T follicular helper cell (primary cell): Measurements from ENCODE around the gene TMEM238.
"Not testable (repeated sequence)": the region's sequence is repeated elsewhere in the genome, so short reads cannot be mapped to it uniquely, and the experiment has no call there.

ENCODE experiments used
- DNase-seq: peaks from one replicate; pipeline ENCODE4 v3.0.0-alpha.2; 2020; ENCODE audit warnings: low read depth
- total RNA-seq, 2 experiments: gene quantifications; one replicate each; lab custom pipeline; 2026; lab: John Stamatoyannopoulos, UW

TMEM238 gene, protein sequence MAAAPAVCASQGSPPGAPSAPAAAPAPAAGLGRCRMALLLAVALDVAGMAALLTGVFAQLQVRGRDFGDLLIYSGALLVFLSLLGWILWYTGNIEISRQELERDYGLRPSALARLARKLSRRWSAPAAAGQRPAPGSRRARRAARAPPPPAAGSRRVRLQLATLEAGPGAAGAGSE
- total RNA-seq = 0.61 to 1.8 reads per million in 2 experiments

DNA sequence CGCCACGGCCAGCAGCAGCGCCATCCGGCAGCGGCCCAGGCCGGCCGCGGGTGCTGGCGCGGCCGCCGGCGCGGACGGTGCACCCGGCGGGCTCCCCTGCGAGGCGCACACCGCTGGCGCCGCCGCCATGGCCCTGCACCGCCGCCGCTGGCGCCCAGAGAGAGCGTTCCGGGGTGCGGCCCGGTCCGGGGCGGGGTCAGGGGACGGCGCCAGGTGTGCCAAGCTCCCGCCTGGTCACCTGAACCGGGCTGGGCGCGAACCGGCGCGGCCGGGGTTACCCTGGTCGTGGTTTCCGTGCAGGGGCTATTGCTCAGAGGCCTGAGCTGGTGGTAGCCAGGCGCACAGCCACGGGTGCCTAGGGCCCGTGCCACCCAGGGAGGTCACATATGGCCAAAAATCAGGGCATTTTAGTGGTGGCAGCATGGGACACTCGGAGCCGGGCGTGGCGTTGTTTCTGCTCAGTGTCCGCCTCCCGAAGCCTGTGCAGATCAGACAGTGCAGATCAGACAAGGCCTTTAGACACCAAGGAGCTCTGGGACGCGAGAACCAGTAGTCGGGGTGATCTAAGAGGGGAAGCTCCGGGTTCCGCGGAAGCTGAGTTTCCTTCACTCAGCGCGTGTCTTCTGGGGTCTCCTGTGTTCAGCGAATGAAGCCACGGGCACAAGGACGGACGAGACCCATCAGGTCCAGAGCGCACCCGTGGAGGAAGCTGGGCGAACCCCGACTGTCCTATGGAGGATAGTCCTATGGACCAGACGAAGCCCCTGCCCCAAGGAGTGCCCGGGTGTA is at the start of gene TMEM238:
Gene TMEM238, minus strand, starts transcription at position 162 of the 789 bp plus-strand sequence. Its CDS starts 33 bp downstream, at position 129.
- no peak for DNase-seq

DNA sequence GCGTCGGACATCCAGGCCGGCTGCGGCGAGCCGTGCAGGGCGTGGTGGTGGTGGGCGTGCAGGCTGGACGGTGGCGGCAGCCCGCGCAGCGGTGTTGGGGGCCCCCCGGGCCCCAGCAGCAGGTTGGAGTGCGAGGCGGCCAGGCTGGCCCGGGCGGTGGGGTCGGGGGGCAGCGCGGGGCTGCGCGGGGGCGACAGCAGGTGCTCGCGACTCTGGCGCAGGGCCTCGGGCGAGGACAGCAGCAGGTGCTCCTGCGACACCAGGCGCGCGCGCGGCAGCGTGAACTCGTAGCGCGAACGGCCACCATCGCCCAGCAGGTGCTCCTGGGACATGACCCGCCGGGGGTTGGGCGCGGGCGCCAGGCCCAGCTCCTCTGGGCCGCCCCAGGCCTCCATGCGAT is 49.2 kb upstream of the TMEM238 start:
- no peak for DNase-seq

DNA sequence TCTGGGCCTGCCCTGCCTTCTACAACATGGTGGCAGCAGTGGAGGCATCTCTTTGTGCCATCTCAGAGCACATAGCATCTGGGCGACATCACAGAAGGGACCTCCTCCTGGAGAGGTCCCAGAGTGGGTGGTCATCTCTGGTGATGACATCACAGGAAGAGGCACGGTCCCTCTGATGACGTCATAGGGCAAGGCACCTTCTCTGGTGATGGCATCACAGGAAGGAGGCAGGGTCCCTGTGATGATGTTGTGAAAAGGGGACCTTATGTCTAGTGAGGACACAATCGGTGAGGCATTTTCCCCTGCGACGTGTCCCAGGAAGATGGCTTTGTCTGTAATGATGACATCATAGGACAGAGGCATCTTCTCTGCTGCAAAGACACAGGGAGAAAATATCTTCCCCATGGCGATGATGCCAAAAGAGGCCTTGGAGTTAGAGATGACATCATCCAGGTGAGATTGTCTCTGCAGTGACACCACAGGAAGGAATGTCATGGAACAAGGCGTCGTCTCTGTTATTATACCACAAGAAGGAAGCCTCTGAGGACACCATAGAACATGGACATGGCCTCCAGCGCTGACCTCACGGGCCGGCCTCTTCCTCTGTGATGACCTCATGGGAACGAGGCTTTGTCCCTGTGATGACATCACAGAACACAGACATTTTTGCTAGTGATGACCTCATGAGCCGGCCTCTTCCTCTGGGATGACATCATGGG is 48.3 kb upstream of the TMEM238 start:
- no peak for DNase-seq

DNA sequence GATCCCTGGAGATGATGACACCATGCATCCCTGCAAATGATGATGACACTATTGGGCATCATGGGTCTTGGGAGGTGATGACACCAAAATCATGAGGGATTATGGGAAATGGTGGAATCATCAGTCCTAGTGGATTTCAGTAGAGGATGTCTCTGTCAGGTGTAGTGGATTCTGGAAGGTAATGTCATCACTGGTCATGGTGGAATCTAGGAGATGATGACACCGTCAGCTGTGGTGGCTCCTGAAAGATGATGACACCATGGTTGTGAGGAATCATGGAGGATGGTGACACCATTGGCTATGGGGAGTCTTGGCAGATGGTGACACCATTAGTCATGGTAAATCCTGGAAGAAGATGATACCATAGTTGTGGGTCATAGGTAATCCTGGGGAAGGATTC is 47.1 kb upstream of the TMEM238 start:
- DNase-seq = no peak

DNA sequence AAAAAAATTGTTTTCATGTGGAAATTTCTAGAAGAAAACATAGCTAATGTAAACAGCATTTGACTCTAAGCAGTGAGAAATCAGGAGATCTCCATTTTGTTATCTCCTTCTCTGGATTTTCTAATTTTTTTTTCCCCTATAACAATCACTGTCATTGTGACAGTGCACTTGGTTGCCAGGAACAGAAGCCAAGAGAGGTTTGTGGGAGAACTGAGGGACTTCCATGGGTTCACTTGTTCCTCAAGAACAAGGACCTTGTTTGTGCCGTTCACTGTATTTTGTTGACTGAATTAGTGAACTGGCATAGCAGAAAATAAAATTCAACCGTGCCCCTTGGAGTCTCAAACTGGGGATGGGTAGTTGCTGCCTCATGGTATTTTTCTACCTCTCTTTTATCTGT is 42.0 kb upstream of the TMEM238 start:
- no peak for DNase-seq

DNA sequence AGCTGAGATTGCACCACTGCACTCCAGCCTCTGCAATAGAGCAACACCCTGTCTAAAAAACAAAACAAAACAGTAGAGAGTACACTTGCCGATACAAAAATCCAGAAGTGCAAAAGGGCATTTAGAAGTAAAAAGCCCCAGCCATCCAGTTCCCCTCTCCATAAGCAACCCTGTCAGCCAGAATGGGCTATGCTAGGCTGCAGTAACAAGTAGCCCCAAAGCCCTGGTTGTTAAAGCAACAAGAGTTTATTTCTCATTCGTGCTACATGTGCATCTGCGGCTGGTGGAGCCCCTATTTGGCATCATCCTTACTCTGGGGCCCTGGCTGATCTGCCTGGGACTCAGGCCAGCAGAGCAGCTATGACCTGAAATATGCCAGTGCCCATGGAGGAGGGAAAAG is 40.4 kb upstream of the TMEM238 start:
- DNase-seq = no peak

DNA sequence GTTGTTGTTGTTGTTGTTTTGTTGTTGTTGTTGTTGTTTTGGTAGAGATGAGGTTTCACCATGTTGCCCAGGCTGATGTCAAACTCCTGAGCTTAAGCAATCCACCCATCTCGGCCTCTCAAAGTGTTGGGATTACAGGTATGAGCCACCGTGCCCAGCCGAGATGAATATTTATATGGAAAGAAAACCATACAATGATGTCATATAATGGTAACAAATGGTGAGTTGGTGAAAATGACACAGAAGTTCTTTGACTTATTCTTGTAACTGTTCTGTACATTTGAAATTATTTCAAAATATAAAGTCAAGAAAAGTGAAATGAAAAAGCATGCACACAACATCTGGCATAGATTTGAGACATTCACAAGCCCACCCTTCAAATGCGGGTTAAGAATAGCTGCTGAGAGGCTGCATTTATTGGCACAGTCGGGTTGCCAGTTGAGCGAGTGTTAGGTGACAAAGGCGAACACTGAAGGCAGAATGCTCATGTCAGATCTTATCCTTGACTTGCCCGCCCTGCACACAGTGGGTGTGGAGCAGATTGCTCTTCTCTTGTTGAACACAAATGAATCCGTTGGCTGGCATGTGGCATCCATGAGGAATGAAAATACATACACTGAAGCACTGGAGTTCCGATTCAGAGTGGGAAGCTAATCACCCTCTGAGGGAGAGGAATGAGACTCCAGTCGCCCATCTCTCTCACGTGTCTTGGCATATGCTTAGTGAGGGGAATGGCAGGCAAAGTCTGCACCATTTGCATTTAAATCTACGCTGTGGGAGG is 39.3 kb upstream of the TMEM238 start:
- no peak for DNase-seq

DNA sequence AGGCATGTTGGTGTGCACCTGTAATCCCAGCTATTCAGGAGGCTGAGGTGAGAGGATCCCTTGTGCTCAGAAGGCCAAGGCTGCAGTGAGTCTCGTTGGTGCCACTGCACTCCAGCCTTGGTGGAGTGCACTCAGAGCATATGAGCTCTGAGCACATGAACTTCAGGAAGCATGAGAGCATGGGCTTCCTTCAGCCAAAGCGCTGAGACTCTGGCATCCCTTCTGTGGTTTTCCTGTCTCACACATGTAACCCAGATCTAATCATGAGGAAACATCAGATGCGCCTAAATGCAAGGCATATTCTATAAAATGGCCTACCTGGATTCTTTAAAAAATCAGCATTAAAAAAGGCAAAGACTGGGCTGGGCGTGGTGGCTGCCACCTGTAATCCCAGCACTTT is 37.2 kb upstream of the TMEM238 start:
- DNase-seq = peak; percentile 26

DNA sequence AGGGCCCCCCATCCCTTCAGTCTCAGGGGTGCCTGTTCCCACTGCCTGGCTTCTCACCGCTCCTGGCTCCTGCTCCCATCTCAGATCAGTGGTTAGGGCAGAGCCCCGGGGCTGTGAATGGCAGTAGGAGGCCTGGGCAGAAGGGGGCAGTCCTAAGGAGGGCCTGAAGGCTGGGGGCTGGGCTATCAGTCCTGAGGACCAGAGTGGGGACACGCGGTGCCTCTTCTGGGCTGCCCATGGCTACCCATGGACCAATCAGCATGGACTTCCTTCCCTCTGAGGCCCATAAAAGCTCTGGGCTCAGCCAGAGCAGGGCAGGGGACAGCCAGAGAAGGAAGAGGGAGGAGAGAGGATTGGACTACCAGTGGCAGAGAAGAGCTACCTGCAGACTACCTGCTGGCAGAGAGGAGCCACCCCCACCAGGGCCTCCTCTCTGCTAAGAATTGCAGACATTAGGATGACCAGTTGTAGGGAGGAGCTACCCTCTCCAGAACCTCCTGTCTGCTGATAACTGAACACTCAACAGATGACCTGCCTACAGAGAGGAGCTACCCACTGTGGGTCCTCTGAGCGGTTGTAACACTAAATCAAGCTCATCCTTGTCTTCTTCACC is 35.6 kb upstream of the TMEM238 start:
- DNase-seq = no peak

DNA sequence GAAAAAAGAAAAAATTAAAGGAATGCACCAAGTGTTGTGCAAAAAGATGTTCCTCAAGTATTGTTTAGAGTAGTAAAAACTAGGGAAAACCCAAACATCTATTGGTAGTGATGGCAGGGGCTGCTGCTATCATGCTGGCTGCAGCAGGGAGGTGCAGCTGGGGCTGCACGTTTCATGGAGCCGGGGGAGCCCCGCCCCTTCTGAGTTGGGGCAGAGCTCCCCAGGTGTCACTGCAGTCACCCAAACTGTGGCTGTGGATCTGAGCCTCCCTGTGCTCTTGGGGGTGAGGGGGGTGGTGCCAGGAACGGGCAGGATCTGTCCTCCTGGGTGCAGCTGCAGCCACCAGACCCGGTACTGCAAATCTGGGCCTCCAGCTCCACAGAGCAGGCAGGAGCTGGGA is 35.0 kb upstream of the TMEM238 start:
- no peak for DNase-seq

DNA sequence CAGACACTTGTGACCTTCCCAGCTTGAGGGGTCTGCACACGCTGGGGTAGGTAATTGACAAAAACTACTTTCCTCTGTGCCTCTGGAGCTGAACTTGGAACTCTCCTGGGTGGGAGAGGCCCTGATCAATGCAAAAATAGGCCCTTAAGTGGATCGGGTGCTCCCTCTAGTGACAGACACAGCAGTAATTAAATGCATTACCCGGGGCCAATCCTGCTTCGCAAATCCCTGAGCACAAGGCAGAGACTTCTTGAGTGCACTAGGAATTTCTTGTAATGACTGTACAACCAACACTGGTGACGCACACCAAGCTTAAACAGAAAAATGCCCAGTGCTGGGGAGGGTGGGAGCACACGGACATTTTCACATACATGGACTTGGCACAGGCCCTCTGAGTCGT is 34.1 kb upstream of the TMEM238 start:
- peak; percentile 46 for DNase-seq

DNA sequence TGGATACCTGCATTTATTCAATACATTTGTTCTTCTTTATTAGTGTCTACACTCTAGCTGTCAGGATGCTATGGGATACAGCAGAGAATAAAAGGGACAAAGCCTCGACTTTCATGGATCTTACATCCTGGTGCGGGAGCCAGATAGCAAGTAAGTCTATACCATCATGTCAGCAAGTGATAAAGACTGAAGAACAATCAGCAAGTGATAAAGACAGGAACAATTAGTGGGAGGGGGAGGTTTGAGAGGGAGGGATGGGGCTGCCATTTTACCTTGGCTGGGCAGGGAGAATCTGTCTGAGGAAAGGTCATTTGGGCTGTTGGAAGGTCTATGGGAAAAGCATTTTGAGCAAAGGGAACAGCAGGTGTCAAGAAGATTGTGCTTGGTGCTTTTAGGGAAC is 26.1 kb upstream of the TMEM238 start:
- no peak for DNase-seq

DNA sequence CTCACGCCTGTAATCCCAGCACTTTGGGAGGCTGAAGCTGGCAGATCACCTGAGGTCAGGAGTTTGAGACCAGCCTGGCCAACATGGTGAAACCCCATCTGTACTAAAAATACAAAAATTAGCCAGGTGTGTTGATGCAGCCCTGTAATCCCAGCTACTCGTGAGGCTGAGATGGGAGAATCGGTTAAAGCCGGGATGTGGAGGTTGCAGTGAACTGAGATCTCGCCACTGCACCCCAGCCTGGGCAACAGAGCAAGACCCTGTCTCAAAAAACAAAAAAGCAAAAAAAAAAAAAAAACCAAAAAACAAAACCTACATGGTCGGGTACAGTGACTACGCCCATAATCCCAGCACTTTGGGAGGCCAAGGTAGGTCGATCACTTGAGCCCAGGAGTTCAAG is 25.1 kb upstream of the TMEM238 start:
- not testable (repeated sequence) for DNase-seq

DNA sequence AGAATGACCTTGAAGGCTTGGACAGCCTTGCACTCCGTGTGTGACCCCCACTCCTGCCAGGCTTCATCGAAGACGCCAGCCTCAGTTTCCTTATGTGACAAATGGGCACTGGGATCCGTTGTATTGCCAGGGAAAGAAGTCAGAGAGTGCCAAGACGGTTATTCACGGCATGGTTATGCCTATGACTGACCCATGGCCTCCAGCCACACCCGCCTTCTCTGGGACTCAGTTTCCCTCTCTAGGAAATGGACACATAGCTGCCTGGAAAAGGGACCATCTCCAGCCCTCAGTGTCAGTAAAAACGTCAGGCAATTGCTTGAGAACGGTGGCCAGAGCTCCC is 24.4 kb upstream of the TMEM238 start:
- no peak for DNase-seq

DNA sequence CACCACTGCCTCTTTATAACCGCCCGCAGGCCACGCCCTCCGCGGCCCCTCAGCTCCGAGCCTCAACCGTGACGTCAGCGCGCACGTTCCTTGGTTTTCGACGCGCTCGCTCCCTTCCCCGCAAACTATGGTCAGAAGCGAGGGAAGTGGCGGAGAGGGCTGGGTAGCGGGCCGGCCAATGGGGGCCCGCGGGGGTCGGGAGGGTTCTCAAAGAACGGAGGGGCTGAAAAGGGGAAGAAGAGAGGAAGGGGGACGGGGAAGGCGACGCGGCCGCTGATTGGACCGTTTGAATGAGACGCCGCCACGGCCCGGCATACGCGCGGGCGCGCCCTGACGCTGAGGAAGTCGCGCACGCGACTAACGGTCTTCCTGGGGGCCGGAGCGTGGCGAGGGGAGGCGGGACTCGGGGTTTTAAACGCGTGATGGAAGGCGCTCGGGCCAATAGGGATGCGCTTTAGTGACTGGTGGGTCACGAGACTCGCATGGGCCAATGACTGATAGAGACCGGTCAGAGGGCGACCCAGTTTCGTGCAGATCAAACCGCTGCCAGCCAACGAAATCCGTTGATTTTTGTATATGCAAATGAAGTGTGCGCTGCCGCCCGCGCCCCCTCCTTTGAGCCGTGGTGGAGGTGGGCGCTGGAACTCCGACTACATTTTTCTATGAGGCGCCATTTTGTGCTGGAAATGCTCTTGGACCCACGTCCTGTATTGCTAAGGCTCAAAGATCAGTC is 23.9 kb upstream of the TMEM238 start:
- DNase-seq = peak; percentile 95

DNA sequence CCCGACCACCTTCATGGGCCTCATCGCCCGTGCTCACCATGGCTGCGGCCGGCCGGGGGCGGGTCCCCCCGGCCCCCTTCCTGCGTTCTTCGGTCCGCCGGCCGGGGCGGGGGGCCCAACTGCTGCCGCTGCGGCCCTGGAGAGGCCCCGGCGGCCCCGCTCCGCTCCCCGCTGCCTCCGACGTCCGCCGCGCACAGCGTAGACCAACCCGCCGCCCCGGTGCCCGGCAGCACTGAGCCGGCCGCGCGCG is 23.4 kb upstream of the TMEM238 start, which contains the start of gene UBE2S:
Gene UBE2S, minus strand, starts transcription at position 239 of the 250 bp plus-strand sequence. Its CDS starts 199 bp downstream, at position 40.
- DNase-seq = not testable (repeated sequence)

DNA sequence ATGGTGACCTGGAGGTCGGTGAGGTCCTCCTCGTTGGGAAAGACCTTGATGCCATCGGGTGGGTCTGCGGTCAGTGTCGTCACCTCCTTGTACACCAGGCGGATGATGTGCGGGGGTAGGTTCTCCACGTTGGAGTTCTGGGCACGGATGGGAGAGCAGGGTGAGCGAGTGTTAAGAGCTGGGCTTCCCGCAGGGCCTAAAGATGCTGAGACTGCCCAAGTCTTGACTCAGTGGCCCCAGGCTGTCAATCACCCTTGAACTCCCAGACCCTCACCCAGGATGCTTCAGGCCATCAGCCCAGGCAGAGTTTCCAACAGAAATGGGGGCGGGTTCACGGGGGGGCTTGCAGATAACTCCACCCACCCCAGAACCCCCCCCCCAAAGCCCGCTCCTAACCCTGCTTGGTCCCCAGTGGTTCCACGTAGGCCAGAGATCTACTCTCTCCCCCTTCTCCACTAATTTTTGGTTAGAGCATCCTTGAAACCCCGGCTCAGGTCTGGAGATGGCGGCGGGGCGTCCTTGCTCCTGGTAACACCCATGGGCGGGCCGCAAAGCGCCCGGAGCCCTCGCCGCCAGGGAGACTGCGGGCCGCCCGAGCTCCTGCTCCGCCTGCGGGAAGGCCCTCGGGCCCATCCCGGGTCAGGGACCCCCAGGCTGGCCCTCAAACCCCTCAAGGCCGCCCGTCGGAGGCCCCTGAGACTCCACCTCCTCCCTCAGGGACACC is 22.9 kb upstream of the TMEM238 start:
- DNase-seq = no peak

DNA sequence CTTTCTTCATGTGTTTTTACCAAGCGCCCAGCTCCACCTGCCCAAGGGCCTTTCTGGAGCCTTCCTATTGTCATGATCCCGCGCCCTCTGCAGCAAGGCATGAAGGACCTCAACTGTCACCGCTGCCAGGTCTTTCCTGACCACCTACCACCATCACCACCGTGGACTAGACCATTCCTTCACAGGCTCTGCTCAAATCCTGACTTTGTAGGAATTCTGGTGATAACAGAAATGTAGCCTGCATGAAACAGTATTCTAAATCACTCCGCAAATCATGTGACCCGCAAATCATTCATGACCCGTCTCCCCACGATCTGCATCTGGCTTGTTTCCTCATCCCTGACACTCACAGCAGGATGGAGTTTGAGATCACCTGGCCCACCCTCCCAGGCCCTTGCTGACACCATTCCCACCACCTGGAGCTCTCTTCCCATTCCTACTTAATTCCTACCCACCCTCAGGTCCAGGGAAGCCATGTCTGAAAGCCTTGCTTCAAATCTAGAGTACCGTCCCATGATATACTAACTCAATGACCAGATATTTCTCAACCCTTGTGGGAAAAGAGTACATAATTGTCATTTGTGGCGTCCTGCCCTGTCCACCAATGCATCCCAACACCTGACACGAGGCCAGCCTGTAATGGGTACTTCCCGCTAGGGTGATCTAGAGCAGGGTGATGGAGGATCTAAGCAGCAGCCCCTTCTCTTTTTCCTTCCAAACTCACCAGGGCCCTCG is 22.2 kb upstream of the TMEM238 start:
- DNase-seq = no peak

DNA sequence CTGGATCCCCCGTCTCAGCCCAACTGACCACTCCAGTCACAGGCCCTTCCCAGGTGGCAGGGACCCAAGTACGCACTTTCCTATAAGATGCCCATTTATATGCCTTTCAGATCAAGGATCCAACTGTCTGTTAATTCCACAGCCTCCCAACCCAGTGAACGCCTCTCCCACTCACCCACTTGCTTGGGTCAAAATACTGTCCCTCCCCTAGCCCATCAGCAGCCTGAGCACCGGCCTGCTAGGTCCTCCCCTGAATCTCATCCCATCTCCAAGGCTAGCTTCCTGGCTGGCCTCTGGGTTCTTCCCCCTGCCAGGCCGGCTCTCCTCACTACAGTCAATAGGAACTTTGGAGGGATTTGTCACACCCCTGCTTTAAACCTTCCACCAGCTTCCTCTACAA is 21.5 kb upstream of the TMEM238 start:
- no peak for DNase-seq

DNA sequence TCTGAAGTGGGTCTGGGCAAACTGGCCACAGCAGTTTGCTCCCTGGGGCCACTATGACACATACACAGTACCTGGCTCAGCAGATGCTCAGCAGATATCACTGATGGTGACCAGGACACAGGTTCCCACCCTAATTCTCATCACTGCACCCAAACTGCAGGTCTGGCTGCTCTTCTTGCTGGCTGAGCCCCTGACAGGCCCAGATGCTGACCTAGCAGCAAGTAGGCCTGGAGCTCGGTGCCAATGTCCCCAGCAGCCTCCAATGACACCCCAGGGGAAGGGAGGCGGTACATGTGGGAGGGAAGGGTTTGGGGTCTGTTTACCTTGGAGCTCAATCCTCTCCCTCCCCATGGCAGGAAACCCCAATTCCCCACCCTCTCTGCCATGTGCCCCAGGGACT is 18.4 kb upstream of the TMEM238 start:
- DNase-seq = no peak
